Caco-2 (cell line): ENCODE results near the gene KLF17. TPM values are rescaled to one million over a fixed set of nuclear protein-coding genes. Genes with fewer than 3 reads are reported as not detected.

Source experiments
- BruUV-seq: library from RNA; stranded (reverse); fragments of 400-500 nt; replicated peaks from 2 replicates; lab custom pipeline; 2021; lab: Mats Ljungman, UMichigan
- CTCF ChIA-PET: fragments of 300-600 bp; sonication (Branson Sonifier 250); formaldehyde crosslinking; loops from one replicate; lab custom pipeline; 2022; ENCODE audit warnings: antibody characterized with exemption; lab: Charles Lee
- POLR2A ChIA-PET: fragments of 300-600 bp; sonication (Branson Sonifier 250); formaldehyde crosslinking; loops from one replicate; lab custom pipeline; 2022; ENCODE audit warnings: antibody characterized with exemption; lab: Charles Lee
- DNase-seq, 2 experiments: peaks; one replicate each; pipeline versions ENCODE4 v3.0.0 to v3.0.0-alpha.2; 2020 to 2022
- H3K27me3 ChIP-seq: replicated peaks from 2 replicates; pipeline ENCODE4 v1.6.0; 2011; ENCODE audit warnings: low read length; ENCODE audit not compliant: control insufficient read depth, insufficient read depth
- H3K36me3 ChIP-seq: 2 replicates; pipeline ENCODE4 v1.5.1; 2011; ENCODE audit warnings: low read length; ENCODE audit not compliant: control insufficient read depth, insufficient read depth
- H3K4me1 ChIP-seq: fragments of 250-450 bp; sonication (Bioruptor Pico); 2 replicates; pipeline ENCODE4 v1.5.1; 2020; ENCODE audit warnings: mild to moderate bottlenecking
- H3K4me3 ChIP-seq: 2 replicates; pipeline ENCODE4 v1.5.1; 2011; ENCODE audit warnings: low read depth, mild to moderate bottlenecking, control low read depth, low read length
- H3K9me3 ChIP-seq: fragments of 250-450 bp; sonication (Bioruptor Pico); 2 replicates; pipeline ENCODE4 v1.5.1; 2020; ENCODE audit warnings: mild to moderate bottlenecking, moderate library complexity
- H3K27ac Mint-ChIP-seq: one replicate; pipeline ENCODE4 v1.8.0; 2022; ENCODE audit warnings: mixed read lengths; ENCODE audit not compliant: unreplicated experiment
- H3K27me3 Mint-ChIP-seq: one replicate; pipeline ENCODE4 v1.8.0; 2022; ENCODE audit warnings: mixed read lengths; ENCODE audit not compliant: insufficient read depth, unreplicated experiment
- H3K36me3 Mint-ChIP-seq: one replicate; pipeline ENCODE4 v1.8.0; 2022; ENCODE audit warnings: mild to moderate bottlenecking, mixed read lengths; ENCODE audit not compliant: insufficient read depth, unreplicated experiment
- H3K4me1 Mint-ChIP-seq: one replicate; pipeline ENCODE4 v1.8.0; 2022; ENCODE audit warnings: low read depth, mixed read lengths; ENCODE audit not compliant: unreplicated experiment
- H3K4me3 Mint-ChIP-seq: one replicate; pipeline ENCODE4 v1.8.0; 2022; ENCODE audit warnings: mild to moderate bottlenecking, moderate library complexity, mixed read lengths; ENCODE audit not compliant: unreplicated experiment
- H3K9me3 Mint-ChIP-seq: one replicate; pipeline ENCODE4 v1.8.0; 2022; ENCODE audit warnings: mixed read lengths; ENCODE audit not compliant: unreplicated experiment
- CTCF ChIP-seq, 2 experiments: fragments of 200-600 bp in 1 of 2; IDR thresholded peaks; 1 replicate in 1 of 2; 2 replicates in 1 of 2; pipeline versions ENCODE4 v1.5.1 to v1.8.0; 2011 to 2022; ENCODE audit warnings: antibody characterized with exemption in 1 of 2, control low read depth in 1 of 2, inconsistent platforms in 1 of 2, low read depth in 1 of 2, low read length in 1 of 2, mild to moderate bottlenecking in 1 of 2, moderate library complexity in 1 of 2; ENCODE audit not compliant: insufficient read depth in 1 of 2, severe bottlenecking in 1 of 2, unreplicated experiment in 1 of 2
- intact Hi-C: fragments of 100-400 bp; cut with micrococcal nuclease; formaldehyde crosslinking; loops from one replicate; pipeline ENCODE4 v1.10.0; 2022; ENCODE audit not compliant: unreplicated experiment
- total RNA-seq: library from RNA; stranded (reverse); gene quantifications from 2 replicates; pipeline ENCODE4 v1.2.3, GENCODE V29; 2022

The KLF17 gene
- total RNA-seq, 1 experiment from 2014 or later, result not detected

- no peak for TF ChIP-seq CTCF (IDR thresholded peaks at IDR 0.05; ENCODE audit: insufficient read depth in 1 of 2, low read depth in 1 of 2, low read length in 1 of 2, severe bottlenecking in 1 of 2, unreplicated experiment in 1 of 2)
- H3K9me3 Mint-ChIP-seq, result no peaks in the 10 kb centered on the region
- H3K27me3 Mint-ChIP-seq, result no peaks in the 10 kb centered on the region
- no TSS peak for BruUV-seq
- no peak overlapping the region for H3K27ac Mint-ChIP-seq
- H3K4me3 Mint-ChIP-seq, result no peak overlapping the region
- no peaks in the 10 kb centered on the region for H3K36me3 Mint-ChIP-seq
- H3K4me1 Mint-ChIP-seq, result peaks cover 4% of the 10 kb centered on the region
- no peaks in the 10 kb centered on the region for H3K4me1 ChIP-seq
- DNase-seq, result no peak
- H3K9me3 ChIP-seq, result no peaks in the 10 kb centered on the region
- H3K27me3 ChIP-seq, result no peaks in the 10 kb centered on the region
- H3K4me3 ChIP-seq, result no peak overlapping the region
- no peaks in the 10 kb centered on the region for H3K36me3 ChIP-seq
- ChIA-PET CTCF (no interaction called here), POLR2A (no interaction called here)
- intact Hi-C loops, result no loop called here
Observed at GRCh38 chr1:44174630-44175029, 56.0 kb downstream of the KLF17 start.

Other genes starting within 250 kb of the KLF17 start
- 0.26 TPM in 1 of 2 replicates, not detected in the other for gene ARTN, start 185.0 kb upstream of the KLF17 start, total RNA-seq
- 14.1 and 15.9 TPM in 2 replicates for gene IPO13, start 171.9 kb upstream of the KLF17 start, total RNA-seq
- gene DPH2, start 148.8 kb upstream of the KLF17 start, total RNA-seq, result 29.0 and 29.5 TPM in 2 replicates
- 89.9 and 91.2 TPM in 2 replicates for gene ATP6V0B, start 143.9 kb upstream of the KLF17 start, total RNA-seq
- gene B4GALT2, start 139.6 kb upstream of the KLF17 start, total RNA-seq, result 28.6 and 31.5 TPM in 2 replicates
- 5.1 and 5.2 TPM in 2 replicates for gene CCDC24, start 127.2 kb upstream of the KLF17 start, total RNA-seq
- 35.9 and 45.0 TPM in 2 replicates for gene SLC6A9, start 87.4 kb upstream of the KLF17 start, total RNA-seq
- not detected in 2 replicates for gene KLF18, start 22.8 kb downstream of the KLF17 start, total RNA-seq
- gene DMAP1, start 94.7 kb downstream of the KLF17 start, total RNA-seq, result 40.4 and 41.1 TPM in 2 replicates
- 34.2 and 38.2 TPM in 2 replicates for gene ERI3, start 236.4 kb downstream of the KLF17 start, total RNA-seq